GM19023 (cell line): Measurements from ENCODE around the gene SNTG2.

Source experiments
- ATAC-seq: cut with Tn5 transposase; IDR thresholded peaks from one replicate; pipeline ENCODE4 v1.9.1; 2021; ENCODE audit warnings: mild to moderate bottlenecking, moderate library complexity; ENCODE audit not compliant: unreplicated experiment

SNTG2 gene

GRCh38 chr2:1169291-1169949 lies 218.8 kb downstream of the SNTG2 start:
- ATAC-seq: no peak

- no peak for ATAC-seq
Observed at GRCh38 chr2:1170241-1170640, 219.6 kb downstream of the SNTG2 start.

- no peak for ATAC-seq
Observed at GRCh38 chr2:1170711-1171110, 220.1 kb downstream of the SNTG2 start.

GRCh38 chr2:1173528-1173927 lies 222.9 kb downstream of the SNTG2 start:
- no peak for ATAC-seq

GRCh38 chr2:1181893-1182292 lies 231.2 kb downstream of the SNTG2 start:
- ATAC-seq: no peak

- no peak for ATAC-seq
Observed at GRCh38 chr2:1183300-1183699, 232.7 kb downstream of the SNTG2 start.

- no peak for ATAC-seq
Observed at GRCh38 chr2:1186421-1186820, 235.8 kb downstream of the SNTG2 start.

GRCh38 chr2:1187189-1187588 lies 236.5 kb downstream of the SNTG2 start:
- ATAC-seq: no peak

- ATAC-seq: no peak
Observed at GRCh38 chr2:1192121-1192520, 241.5 kb downstream of the SNTG2 start.

GRCh38 chr2:1193801-1194200 lies 243.2 kb downstream of the SNTG2 start:
- no peak for ATAC-seq

- no peak for ATAC-seq
Observed at GRCh38 chr2:1203772-1204171, 253.1 kb downstream of the SNTG2 start.

GRCh38 chr2:1205853-1206252 lies 255.2 kb downstream of the SNTG2 start:
- no peak for ATAC-seq

- no peak for ATAC-seq
Observed at GRCh38 chr2:1207962-1208510, 257.4 kb downstream of the SNTG2 start.

GRCh38 chr2:1208522-1208921 lies 257.9 kb downstream of the SNTG2 start:
- ATAC-seq: no peak

GRCh38 chr2:1209246-1209645 lies 258.6 kb downstream of the SNTG2 start:
- no peak for ATAC-seq

- ATAC-seq: no peak
Observed at GRCh38 chr2:1209761-1210160, 259.1 kb downstream of the SNTG2 start.

GRCh38 chr2:1210352-1210751 lies 259.7 kb downstream of the SNTG2 start:
- no peak for ATAC-seq

- no peak for ATAC-seq
Observed at GRCh38 chr2:1219901-1220573, 269.4 kb downstream of the SNTG2 start.

GRCh38 chr2:1222056-1222455 lies 271.4 kb downstream of the SNTG2 start:
- ATAC-seq: no peak

- no peak for ATAC-seq
Observed at GRCh38 chr2:1223791-1224190, 273.1 kb downstream of the SNTG2 start.

- no peak for ATAC-seq
Observed at GRCh38 chr2:1224901-1225300, 274.3 kb downstream of the SNTG2 start.

GRCh38 chr2:1226766-1227165 lies 276.1 kb downstream of the SNTG2 start:
- no peak for ATAC-seq
